ENCODE measurements around the gene RAD17. TPM values are rescaled to one million over a fixed set of nuclear protein-coding genes. Genes with fewer than 3 reads are reported as not detected.

The RAD17 gene
- total and polyA plus RNA-seq, 2 donors (not counting 3 experiments of a cell fraction or from before 2014, with no cell fraction given): 10.1 to 18.4 TPM

GRCh38 chr5:69372394-69372793 is 2.8 kb downstream of the RAD17 start:
- peaks cover 4 to 8% of the 10 kb centered on the region in 2 experiments for H3K36me3 ChIP-seq (ENCODE audit: control insufficient read depth in 2 of 2, extremely low read depth in 1 of 2, insufficient read depth in 2 of 2, low read length in 2 of 2)
- H3K9ac ChIP-seq (replicated peaks; ENCODE audit: extremely low read depth, insufficient read depth, low read length): no peak overlapping the region
- intact Hi-C loops (cut with micrococcal nuclease) (no loop called here), dilution Hi-C loops (cut with MboI; ENCODE audit: extremely low pct_ligation_motif_present, low sequenced_read_pairs) (no loop called here)
- no peak for FAIRE-seq
- ChIA-PET CTCF (interaction anchor here (0.9 to 1.9 kb wide), 3 partner anchors 279 to 348 kb away, joined by 4 to 10 read pairs (median 8); partner anchors contain the start of gene SLC30A5), POLR2A (no interaction called here)
- no peak overlapping the region for H3K4me3 ChIP-seq (replicated peaks in 1 of 3; ENCODE audit: insufficient read depth in 1 of 3, low read depth in 1 of 3, low read length in 3 of 3)
- H2AFZ ChIP-seq (ENCODE audit: low read depth, low read length): no peak overlapping the region
- no peak overlapping the region for H3K27ac ChIP-seq (ENCODE audit: insufficient read depth, low read depth, low read length)
- DNase-seq (ENCODE audit: low read depth, low spot score): no peak
- no peaks in the 10 kb centered on the region for H3K9me3 ChIP-seq (replicated peaks; ENCODE audit: control insufficient read depth, insufficient read depth, low read length)
- no peaks in the 10 kb centered on the region for H3K27me3 ChIP-seq (ENCODE audit: control insufficient read depth in 2 of 2, insufficient read depth in 2 of 2, low read length in 2 of 2)
- no peak overlapping the region for H3K4me2 ChIP-seq (ENCODE audit: insufficient read depth, low read length)
- BruUV-seq (replicated peaks): no TSS peak
- no peak for TF ChIP-seq JUN (IDR thresholded peaks at IDR 0.05; ENCODE audit: borderline replicate concordance, insufficient read depth, insufficient read length, low read depth)
- no peak for TF ChIP-seq POLR2AphosphoS5 (IDR thresholded peaks at IDR 0.05; ENCODE audit: insufficient read depth, low read depth, low read length)
- TF ChIP-seq FOS (IDR thresholded peaks at IDR 0.05; ENCODE audit: borderline replicate concordance, insufficient read depth, low read length): no peak
- no peak for TF ChIP-seq POLR2A (IDR thresholded peaks at IDR 0.05; ENCODE audit: low read depth, low read length)
- TF ChIP-seq, protein P1, sequence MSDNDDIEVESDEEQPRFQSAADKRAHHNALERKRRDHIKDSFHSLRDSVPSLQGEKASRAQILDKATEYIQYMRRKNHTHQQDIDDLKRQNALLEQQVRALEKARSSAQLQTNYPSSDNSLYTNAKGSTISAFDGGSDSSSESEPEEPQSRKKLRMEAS (IDR thresholded peaks at IDR 0.05; ENCODE audit: insufficient read depth, insufficient read length): no peak
- H4K20me1 ChIP-seq (replicated peaks; ENCODE audit: control insufficient read depth, extremely low read depth, insufficient read depth, low read length): no peaks in the 10 kb centered on the region
- H3K4me1 ChIP-seq (ENCODE audit: control insufficient read depth, extremely low read depth, insufficient read depth, low read length): peaks cover 15% of the 10 kb centered on the region
- peaks cover 29% of the 10 kb centered on the region for H3K79me2 ChIP-seq (ENCODE audit: control insufficient read depth, insufficient read depth, low read length)
- H3K9me1 ChIP-seq (replicated peaks; ENCODE audit: control insufficient read depth, extremely low read depth, insufficient read depth, low read length): no peaks in the 10 kb centered on the region

GRCh38 chr5:69374911-69375446 is 5.4 kb downstream of the RAD17 start:
- no peak for FAIRE-seq
- CTCF ChIA-PET: interaction anchor here (1.3 kb wide), 1 partner anchor 19 kb away, joined by 4 read pairs; no protein-coding TSS in a partner anchor

More at GRCh38 chr5:69374911-69375446, 5.4 kb downstream of the RAD17 start:
- BruUV-seq (replicated peaks): no TSS peak
- Histone ChIP-seq H3K4me3 (replicated peaks in 1 of 3; ENCODE audit: insufficient read depth in 1 of 3, low read depth in 1 of 3, low read length in 3 of 3) (no peak overlapping the region), H3K4me2 (ENCODE audit: insufficient read depth, low read length) (no peak overlapping the region), H3K27me3 (ENCODE audit: control insufficient read depth in 2 of 2, insufficient read depth in 2 of 2, low read length in 2 of 2) (no peaks in the 10 kb centered on the region), H3K27ac (ENCODE audit: insufficient read depth, low read depth, low read length) (no peak overlapping the region), H2AFZ (ENCODE audit: low read depth, low read length) (no peak overlapping the region), H3K36me3 (ENCODE audit: control insufficient read depth in 2 of 2, extremely low read depth in 1 of 2, insufficient read depth in 2 of 2, low read length in 2 of 2) (peaks cover 4 to 8% of the 10 kb centered on the region in 2 experiments), H3K9me3 (replicated peaks; ENCODE audit: control insufficient read depth, insufficient read depth, low read length) (no peaks in the 10 kb centered on the region), H3K9ac (replicated peaks; ENCODE audit: extremely low read depth, insufficient read depth, low read length) (no peak overlapping the region), H3K79me2 (ENCODE audit: control insufficient read depth, insufficient read depth, low read length) (peaks cover 11% of the 10 kb centered on the region), H3K9me1 (replicated peaks; ENCODE audit: control insufficient read depth, extremely low read depth, insufficient read depth, low read length) (no peaks in the 10 kb centered on the region), H4K20me1 (replicated peaks; ENCODE audit: control insufficient read depth, extremely low read depth, insufficient read depth, low read length) (no peaks in the 10 kb centered on the region), H3K4me1 (ENCODE audit: control insufficient read depth, extremely low read depth, insufficient read depth, low read length) (peaks cover 9% of the 10 kb centered on the region)
- dilution Hi-C loops (cut with MboI; ENCODE audit: extremely low pct_ligation_motif_present, low sequenced_read_pairs) (no loop called here), intact Hi-C loops (cut with micrococcal nuclease) (no loop called here)
- DNase-seq (ENCODE audit: low read depth, low spot score): no peak
- POLR2A ChIA-PET: no interaction called here
- TF ChIP-seq POLR2AphosphoS5 (IDR thresholded peaks at IDR 0.05; ENCODE audit: insufficient read depth, low read depth, low read length) (no peak), CTCF (IDR thresholded peaks at IDR 0.05; ENCODE audit: extremely low read depth in 1 of 2, insufficient read depth in 1 of 2, low read depth in 1 of 2, low read length in 2 of 2) (no peak), POLR2A (IDR thresholded peaks at IDR 0.05; ENCODE audit: low read depth, low read length) (no peak), GATA2 (IDR thresholded peaks at IDR 0.05; ENCODE audit: insufficient read depth, insufficient read length, low read depth, low read length) (no peak), JUN (IDR thresholded peaks at IDR 0.05; ENCODE audit: borderline replicate concordance, insufficient read depth, insufficient read length, low read depth) (no peak)
- TF ChIP-seq, protein P1 (IDR thresholded peaks at IDR 0.05; ENCODE audit: insufficient read depth, insufficient read length): no peak

All from endothelial cell of umbilical vein (primary cell).